Measurements from ENCODE around the gene MARK3. TPM values are rescaled to one million over a fixed set of nuclear protein-coding genes. Genes with fewer than 3 reads are reported as not detected.
A peak's percentile ranks its signal among the peaks of the same experiment; 100 is the strongest.

MARK3 gene
- total RNA-seq, 2 experiments from 2014 or later: 107 TPM

- Histone ChIP-seq H3K9me3 (ENCODE audit: control insufficient read depth in 1 of 2, insufficient read depth in 1 of 2, low read length in 2 of 2) (no peaks in the 10 kb centered on the region), H3K27me3 (ENCODE audit: control insufficient read depth in 1 of 2, insufficient read depth in 2 of 2, low read length in 2 of 2) (no peaks in the 10 kb centered on the region), H3K36me3 (ENCODE audit: insufficient read depth, low read length) (peaks cover 20% of the 10 kb centered on the region), H3K27ac (ENCODE audit: low read depth in 1 of 2, low read length in 2 of 2) (no peak overlapping the region), H3K4me1 (ENCODE audit: insufficient read depth, low read length) (no peaks in the 10 kb centered on the region), H3K4me3 (ENCODE audit: low read length) (no peak overlapping the region)
- no peak for ATAC-seq (ENCODE audit: poor library complexity)
- DNase-seq: no peak
- Mint-ChIP-seq H3K9me3 (no peaks in the 10 kb centered on the region), H3K36me3 (ENCODE audit: low read depth) (peaks cover 32% of the 10 kb centered on the region), H3K27ac (no peak overlapping the region), H3K4me1 (ENCODE audit: low read depth) (peaks cover 56% of the 10 kb centered on the region), H3K4me3 (no peak overlapping the region), H3K27me3 (no peaks in the 10 kb centered on the region)
- intact Hi-C loops (cut with DNase I, micrococcal nuclease): no loop called here
- ChIA-PET POLR2A (no interaction called here), CTCF (no interaction called here)
- TF ChIP-seq CTCF (IDR thresholded peaks at IDR 0.05): no peak
Observed at GRCh38 chr14:103443111-103443510, 57.9 kb downstream of the MARK3 start.

DNA sequence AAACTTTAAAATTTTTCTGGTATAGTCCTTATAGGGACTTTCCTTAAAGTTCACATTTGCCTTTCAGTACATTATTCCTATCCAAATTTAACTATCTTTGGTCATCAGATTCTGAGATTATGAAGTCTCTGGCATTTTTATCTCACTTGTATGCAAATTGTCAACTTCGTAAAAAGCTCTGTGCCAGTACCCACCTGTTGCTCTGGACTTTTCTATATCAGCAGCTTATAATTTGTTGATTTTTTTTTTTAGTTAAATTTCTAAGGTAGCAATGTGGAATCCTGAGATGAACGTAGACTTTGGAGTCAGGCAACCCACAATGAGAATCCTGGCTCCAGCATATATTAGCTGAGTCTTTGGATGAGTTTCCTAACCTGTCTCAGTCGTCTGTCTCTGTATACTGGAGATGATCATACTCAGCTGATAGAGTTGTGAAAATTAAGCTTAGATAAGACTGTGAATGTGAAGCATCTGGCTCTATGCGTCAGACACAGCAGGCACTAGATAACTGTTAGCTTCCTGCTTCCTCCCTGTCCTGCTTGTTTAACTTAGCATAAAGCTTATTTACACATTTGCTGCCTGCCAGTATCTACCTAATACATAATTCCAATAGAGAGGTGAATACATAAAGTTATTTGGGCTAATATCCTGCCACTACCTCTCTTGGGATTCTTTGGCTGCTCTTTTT is 59.8 kb downstream of the MARK3 start:
- H3K9me3 Mint-ChIP-seq: no peaks in the 10 kb centered on the region
- H3K4me3 Mint-ChIP-seq: no peak overlapping the region
- no peaks in the 10 kb centered on the region for H3K27me3 ChIP-seq (ENCODE audit: control insufficient read depth in 1 of 2, insufficient read depth in 2 of 2, low read length in 2 of 2)
- no peak overlapping the region for H3K4me3 ChIP-seq (ENCODE audit: low read length)
- DNase-seq (no peak), ATAC-seq (ENCODE audit: poor library complexity) (no peak)
- H3K36me3 Mint-ChIP-seq (ENCODE audit: low read depth): peaks cover 27% of the 10 kb centered on the region
- POLR2A ChIA-PET: no interaction called here
- peak overlapping the region; percentile 13 for H3K27ac Mint-ChIP-seq
- H3K9me3 ChIP-seq (ENCODE audit: control insufficient read depth in 1 of 2, insufficient read depth in 1 of 2, low read length in 2 of 2): no peaks in the 10 kb centered on the region
- peaks cover 8% of the 10 kb centered on the region for H3K36me3 ChIP-seq (ENCODE audit: insufficient read depth, low read length)
- intact Hi-C loops (cut with DNase I, micrococcal nuclease): no loop called here
- H3K27ac ChIP-seq (ENCODE audit: low read depth in 1 of 2, low read length in 2 of 2): no peak overlapping the region
- no peaks in the 10 kb centered on the region for H3K27me3 Mint-ChIP-seq
- H3K4me1 Mint-ChIP-seq (ENCODE audit: low read depth): peaks cover 65% of the 10 kb centered on the region
- CTCF ChIA-PET: no interaction called here
- no peak for TF ChIP-seq CTCF (IDR thresholded peaks at IDR 0.05)
- no peaks in the 10 kb centered on the region for H3K4me1 ChIP-seq (ENCODE audit: insufficient read depth, low read length)

GRCh38 chr14:103445806-103446205 is 60.6 kb downstream of the MARK3 start:
- Mint-ChIP-seq H3K27ac (peak overlapping the region; percentile 13), H3K36me3 (ENCODE audit: low read depth) (peaks cover 30% of the 10 kb centered on the region), H3K4me3 (no peak overlapping the region), H3K4me1 (ENCODE audit: low read depth) (peaks cover 70% of the 10 kb centered on the region), H3K27me3 (no peaks in the 10 kb centered on the region), H3K9me3 (no peaks in the 10 kb centered on the region)
- no peak for TF ChIP-seq CTCF (IDR thresholded peaks at IDR 0.05)
- no peaks in the 10 kb centered on the region for H3K9me3 ChIP-seq (ENCODE audit: control insufficient read depth in 1 of 2, insufficient read depth in 1 of 2, low read length in 2 of 2)
- H3K4me1 ChIP-seq (ENCODE audit: insufficient read depth, low read length): no peaks in the 10 kb centered on the region
- ChIA-PET POLR2A (no interaction called here), CTCF (interaction anchor here (1.2 kb wide), 1 partner anchor 55 kb away, joined by 3 read pairs; no protein-coding TSS in a partner anchor)
- no peak overlapping the region for H3K4me3 ChIP-seq (ENCODE audit: low read length)
- peaks cover 5% of the 10 kb centered on the region for H3K36me3 ChIP-seq (ENCODE audit: insufficient read depth, low read length)
- intact Hi-C loops (cut with DNase I, micrococcal nuclease): no loop called here
- DNase-seq (no peak), ATAC-seq (ENCODE audit: poor library complexity) (no peak)
- no peak overlapping the region for H3K27ac ChIP-seq (ENCODE audit: low read depth in 1 of 2, low read length in 2 of 2)
- H3K27me3 ChIP-seq (ENCODE audit: control insufficient read depth in 1 of 2, insufficient read depth in 2 of 2, low read length in 2 of 2): no peaks in the 10 kb centered on the region
